ENCODE data around the gene TMPRSS9. TPM values are rescaled to one million over a fixed set of nuclear protein-coding genes. Genes with fewer than 3 reads are reported as not detected.
"Not testable (repeated sequence)": the region's sequence is repeated elsewhere in the genome, so short reads cannot be mapped to it uniquely, and the experiment has no call there.

Gene TMPRSS9
- total RNA-seq, 1 donor from 2014 or later, result not detected

DNA sequence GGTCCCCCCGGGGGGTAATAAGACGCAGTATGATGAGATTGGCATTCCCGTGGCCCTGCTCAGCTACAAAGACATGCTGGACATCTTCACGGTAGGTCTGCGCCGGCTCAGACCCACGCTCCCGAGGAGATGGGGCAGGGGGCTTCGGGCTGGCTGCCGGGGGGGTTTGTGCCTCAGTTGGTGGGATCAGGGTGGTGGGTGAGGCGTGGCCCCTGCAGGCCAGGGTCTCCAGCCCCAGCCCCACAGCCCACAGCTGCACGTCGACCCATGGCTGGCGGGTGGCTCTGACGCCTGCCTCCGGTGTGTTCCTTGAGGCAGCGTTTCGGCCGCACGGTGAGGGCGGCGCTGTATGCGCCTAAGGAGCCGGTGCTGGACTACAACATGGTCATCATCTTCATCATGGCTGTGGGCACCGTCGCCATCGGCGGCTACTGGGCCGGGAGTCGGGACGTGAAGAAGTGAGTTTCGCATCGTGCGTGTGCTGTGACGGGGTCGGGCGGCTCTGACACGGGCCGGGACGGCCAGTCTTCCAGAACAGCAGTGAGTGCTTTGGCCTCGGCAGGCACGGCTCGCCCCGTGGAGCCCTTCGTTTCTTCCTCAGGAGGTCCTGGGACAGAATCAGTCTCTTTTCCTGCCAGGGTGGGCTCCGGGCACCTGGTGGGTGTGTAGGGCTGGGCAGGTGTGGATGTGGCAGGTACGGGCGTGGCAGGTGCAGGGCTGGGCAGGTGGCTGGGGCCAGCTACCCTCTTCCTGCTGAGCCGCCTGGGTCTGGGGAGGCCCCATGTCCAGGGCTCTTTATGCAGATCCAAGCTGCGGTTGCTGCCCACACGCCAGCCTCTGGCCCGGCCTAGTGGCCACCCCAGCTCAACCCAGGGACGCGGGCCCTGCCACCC is 21.1 kb upstream of the TMPRSS9 start:
- DNase-seq (no peak), ATAC-seq (ENCODE audit: poor library complexity) (no peak)
- intact Hi-C loops (cut with DNase I), result no loop called here

- intact Hi-C loops (cut with DNase I), result no loop called here
Observed at GRCh38 chr19:2339644-2340310, 20.3 kb upstream of the TMPRSS9 start.

GRCh38 chr19:2340496-2341243 is 19.4 kb upstream of the TMPRSS9 start:
- DNase-seq, result no peak
- intact Hi-C loops (cut with DNase I), result no loop called here
- ATAC-seq (ENCODE audit: poor library complexity), result no peak

More at GRCh38 chr19:2339644-2340310, 20.3 kb upstream of the TMPRSS9 start:
- ATAC-seq (ENCODE audit: poor library complexity), result no peak
- DNase-seq, result no peak

DNA sequence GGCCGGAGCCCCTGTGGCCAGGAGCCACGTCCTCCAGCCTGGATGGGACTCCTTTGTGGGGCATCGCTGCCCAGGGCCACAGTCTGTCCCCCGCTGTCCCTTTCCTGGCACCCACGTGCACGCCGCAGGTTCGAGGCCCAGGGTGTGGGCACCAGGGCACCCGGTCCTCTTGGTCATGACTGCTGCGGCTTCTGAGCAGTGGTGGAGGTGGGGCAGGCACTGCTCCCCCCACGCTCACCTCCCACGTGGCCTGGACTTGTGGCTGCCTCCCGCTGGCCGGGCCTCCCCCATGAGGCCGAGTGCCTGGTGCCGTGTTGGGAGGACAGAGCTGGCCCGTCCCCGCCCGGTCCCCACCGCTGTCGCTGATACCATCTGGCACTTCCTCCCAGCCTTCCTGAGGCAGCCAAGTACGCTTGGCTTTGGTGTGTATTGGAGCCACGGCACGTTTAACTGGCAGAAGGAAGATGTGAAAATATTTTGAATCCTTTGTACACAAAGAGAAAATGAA is 18.8 kb upstream of the TMPRSS9 start:
- ATAC-seq (ENCODE audit: poor library complexity) (no peak), DNase-seq (no peak)
- intact Hi-C loops (cut with DNase I), result no loop called here

DNA sequence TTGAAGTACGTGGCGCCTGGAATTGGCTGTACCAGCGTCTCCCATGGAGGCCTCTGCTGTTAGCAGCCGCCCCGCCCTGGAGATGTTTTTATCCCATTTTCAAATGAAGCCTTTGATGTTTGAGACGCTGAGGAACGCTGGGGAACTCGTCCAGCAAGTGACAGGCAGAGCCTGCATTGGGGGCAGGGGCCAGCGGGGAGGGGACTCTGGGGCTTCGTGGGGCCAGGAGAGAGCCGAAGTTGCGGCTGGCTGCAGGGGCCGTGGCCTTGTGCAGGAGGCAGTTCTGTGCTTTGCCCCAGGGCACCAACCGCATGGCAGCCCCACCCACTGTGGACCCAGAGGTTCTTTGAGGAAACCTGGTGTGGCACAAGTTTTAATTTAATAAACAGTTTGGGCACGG is 18.1 kb upstream of the TMPRSS9 start:
- no peak for ATAC-seq (ENCODE audit: poor library complexity)
- DNase-seq, result no peak
- intact Hi-C loops (cut with DNase I), result no loop called here

DNA sequence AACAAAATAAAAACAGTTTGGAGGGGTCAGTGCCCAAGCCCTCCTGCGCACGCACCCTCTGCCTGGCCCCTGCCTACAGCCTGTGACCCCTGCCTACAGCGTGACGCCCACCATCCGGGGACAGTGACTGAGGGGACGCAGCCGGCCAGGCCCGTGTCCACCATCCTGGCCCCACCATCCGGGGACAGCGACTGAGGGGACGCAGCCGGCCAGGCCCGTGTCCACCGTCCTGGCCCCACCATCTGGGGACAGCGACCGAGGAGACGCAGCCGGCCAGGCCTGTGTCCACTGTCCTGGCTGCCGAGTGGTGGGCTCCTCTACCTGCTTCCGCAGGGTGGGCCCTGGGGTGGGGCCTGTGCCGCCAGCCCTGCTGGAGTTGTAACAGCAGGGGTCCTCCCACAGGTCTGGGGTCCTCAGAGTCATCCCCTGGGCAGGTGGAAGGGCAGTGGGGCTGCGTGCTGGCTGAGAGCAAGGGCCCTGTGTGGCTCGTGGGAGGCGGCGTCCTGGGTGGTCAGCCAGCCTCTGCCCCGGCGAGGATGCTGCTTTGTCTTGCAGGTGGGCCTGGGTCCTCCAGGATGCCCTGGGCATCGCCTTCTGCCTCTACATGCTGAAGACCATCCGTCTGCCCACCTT is 17.3 kb upstream of the TMPRSS9 start:
- DNase-seq (no peak), ATAC-seq (ENCODE audit: poor library complexity) (no peak)
- intact Hi-C loops (cut with DNase I), result no loop called here

DNA sequence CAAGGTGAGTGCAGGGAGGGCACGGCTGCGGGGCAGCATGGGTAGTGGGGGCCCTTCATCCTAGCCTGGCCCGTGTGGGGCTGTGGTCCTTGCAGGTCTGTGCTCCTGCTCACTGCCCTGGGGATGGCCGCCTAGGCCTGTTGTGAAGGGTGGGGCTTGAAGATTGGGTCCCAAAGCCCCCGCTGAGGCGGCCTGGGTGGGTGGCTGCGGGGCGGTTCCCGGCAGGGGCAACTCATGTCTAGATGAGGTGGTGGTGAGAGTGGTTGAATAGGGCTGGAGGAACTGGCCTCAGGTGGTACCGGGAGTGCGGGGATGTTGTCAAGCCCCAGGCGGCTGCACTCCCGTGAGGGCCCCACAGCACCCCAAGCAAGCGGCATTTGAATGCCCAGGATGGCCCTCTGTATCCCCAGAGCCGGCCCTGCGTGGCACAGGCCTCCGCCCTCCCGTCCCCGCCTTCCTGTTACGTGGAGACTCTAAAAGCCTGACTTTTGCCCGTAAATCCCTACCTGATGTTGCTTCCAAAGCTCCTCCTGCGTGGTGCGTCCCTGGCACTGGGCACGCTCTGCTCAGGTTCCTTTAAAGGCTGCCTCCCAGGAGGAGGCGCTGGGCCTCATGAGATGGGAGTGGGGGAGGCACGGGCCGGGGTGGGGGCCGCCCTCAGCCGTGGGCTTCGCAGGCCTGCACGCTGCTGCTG is 16.6 kb upstream of the TMPRSS9 start:
- ATAC-seq (ENCODE audit: poor library complexity) (no peak), DNase-seq (no peak)
- intact Hi-C loops (cut with DNase I), result no loop called here

DNA sequence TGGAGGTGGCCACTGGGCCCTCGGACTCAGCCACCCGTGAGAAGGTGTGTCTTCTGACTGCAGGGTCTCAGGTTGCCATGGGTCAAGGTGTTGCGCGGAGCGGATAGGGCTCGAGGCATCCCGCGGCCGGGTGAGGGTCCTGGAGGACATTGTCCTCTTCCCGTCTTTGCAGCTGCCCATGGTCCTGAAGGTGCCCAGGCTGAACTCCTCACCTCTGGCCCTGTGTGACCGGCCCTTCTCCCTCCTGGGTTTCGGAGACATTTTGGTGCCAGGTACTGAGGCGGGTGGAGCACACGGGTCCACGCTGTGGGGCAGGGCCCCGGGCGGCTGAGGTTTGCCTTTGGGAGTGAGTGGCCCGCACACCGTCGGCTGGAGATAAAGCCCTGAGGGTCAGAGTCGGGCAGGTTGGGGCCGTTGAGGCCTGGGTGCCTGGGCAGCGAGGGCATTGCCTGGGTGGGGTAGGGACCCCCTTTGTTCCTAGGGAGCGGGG is 15.6 kb upstream of the TMPRSS9 start:
- intact Hi-C loops (cut with DNase I), result no loop called here
- DNase-seq (no peak), ATAC-seq (ENCODE audit: poor library complexity) (no peak)

DNA sequence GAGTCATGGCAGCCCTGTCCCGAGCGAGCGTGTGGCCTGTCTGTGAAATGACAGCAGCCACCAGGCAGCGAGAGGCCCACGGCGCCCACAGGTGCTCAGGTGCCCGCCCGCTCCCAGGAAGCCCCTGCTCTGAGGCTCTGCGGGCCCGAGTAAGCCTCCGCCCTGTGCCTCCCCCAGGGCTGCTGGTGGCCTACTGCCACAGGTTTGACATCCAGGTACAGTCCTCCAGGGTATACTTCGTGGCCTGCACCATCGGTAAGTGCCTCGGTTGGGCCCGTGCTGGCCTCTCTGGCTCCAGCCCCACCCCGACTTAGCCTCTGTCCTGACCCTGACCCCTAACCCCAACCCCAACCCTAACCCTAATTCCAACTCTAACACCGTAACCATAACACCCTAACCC is 15.0 kb upstream of the TMPRSS9 start:
- intact Hi-C loops (cut with DNase I), result no loop called here
- peak; percentile 20 for DNase-seq
- no peak for ATAC-seq (ENCODE audit: poor library complexity)

- intact Hi-C loops (cut with DNase I), result no loop called here
- DNase-seq, result peak; percentile 69
Observed at GRCh38 chr19:2345794-2346663, 14.0 kb upstream of the TMPRSS9 start.

GRCh38 chr19:2349818-2350217 is 10.2 kb upstream of the TMPRSS9 start:
- ATAC-seq (ENCODE audit: poor library complexity); DNase-seq; intact Hi-C loops (cut with DNase I): not testable (repeated sequence)

More at GRCh38 chr19:2345794-2346663, 14.0 kb upstream of the TMPRSS9 start:
- peak; percentile 61 for ATAC-seq (ENCODE audit: poor library complexity)

- ATAC-seq (ENCODE audit: poor library complexity), result no peak
- no peak for DNase-seq
- intact Hi-C loops (cut with DNase I), result no loop called here
Observed at GRCh38 chr19:2350656-2351055, 9.4 kb upstream of the TMPRSS9 start.

DNA sequence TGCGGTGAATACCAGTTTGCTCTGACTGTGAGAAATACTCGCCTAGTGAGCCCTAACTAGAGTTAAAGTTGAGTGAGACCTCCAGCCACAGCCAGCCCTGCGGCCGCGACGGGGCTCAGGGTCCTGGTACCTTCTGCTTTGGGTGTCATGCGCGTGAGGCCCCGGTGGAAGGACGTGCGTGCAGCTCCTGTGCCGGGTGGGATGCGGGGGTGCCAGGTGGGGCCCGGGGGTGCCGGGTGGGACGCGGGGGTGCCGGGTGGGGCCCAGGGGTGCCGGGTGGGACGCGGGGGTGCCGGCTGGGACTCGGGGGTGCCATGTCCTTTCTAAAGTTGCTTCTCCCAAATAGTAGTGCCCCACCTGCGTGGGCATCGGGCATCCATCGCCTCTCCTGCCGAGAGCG is 8.5 kb upstream of the TMPRSS9 start:
- intact Hi-C loops (cut with DNase I), result no loop called here
- ATAC-seq (ENCODE audit: poor library complexity), result no peak
- no peak for DNase-seq

- intact Hi-C loops (cut with DNase I), result no loop called here
Observed at GRCh38 chr19:2352121-2352520, 7.9 kb upstream of the TMPRSS9 start.

DNA sequence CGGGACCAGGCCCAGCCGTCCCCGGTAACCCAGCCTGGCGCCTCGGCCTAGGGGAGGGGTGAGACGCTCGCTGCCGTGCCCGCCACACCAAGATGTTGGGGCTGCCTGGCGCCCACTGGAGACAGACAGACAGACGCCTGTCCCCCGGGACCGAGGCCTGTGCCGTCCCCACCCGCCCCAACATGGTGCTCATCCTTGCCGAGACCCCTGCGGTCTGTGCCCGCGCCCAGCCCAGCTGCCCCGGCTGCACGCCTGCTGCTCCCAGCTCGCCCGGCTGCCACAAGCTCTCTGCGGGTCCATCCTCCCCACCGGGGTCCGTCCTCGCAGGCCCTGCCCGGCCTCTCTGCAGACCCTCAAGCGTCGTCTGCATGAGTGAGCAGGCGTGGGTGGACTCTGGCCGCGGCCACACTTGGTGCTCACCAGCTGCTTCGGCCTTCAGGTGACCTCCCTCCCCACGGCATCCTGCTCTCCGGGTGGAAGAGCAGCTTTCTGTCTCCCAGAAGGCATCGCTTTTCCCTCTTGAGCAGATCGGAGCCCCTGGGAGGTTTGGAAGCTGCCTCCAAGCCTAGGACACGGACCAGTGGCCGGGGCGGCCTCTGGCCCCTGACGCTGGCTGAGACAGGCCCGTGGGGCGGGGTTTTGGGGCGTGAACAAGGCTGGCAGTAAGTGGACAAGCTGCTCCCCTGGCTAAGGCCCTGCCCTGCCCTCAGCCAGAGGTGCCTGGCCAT is 6.7 kb upstream of the TMPRSS9 start:
- ATAC-seq (ENCODE audit: poor library complexity), result peak; percentile 18
- intact Hi-C loops (cut with DNase I), result no loop called here
- no peak for DNase-seq

More at GRCh38 chr19:2352121-2352520, 7.9 kb upstream of the TMPRSS9 start:
- ATAC-seq (ENCODE audit: poor library complexity) (no peak), DNase-seq (no peak)

DNA sequence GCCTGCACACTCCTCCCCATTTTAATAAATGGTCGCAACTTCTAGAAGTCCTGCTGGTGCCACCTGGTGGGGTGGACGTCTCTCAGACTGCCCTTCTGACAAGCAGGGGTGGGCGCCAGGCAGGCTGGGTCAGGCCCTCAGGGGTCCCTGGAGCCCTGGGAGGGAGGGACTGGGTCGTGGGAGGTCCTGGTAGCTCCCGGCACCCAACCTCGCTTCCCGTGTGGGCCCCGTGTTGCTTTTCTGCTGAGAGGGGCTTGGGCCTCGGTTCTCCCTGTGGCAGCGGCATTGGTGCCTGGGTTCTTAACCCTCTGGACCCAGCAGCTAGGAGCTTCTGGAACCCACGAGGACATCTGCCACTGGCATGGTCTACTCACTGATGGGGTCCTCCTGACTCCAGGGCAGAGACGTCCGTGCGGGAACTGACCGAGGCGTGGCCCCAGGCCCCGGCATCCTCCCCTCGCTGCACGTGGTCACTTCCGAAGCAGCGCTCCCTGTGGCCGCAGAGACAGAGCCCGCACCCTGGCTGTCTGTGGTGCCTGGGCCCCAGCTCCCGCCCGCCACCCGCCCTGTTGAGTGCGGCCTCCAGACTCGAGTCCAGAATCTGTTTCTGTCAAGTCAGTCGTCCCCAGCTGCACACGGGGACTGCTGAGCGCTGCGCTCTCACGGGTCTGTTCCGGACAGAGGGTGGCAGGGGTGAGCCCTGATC is 6.0 kb upstream of the TMPRSS9 start:
- intact Hi-C loops (cut with DNase I), result no loop called here
- no peak for ATAC-seq (ENCODE audit: poor library complexity)

More for the DNA sequence above, 6.0 kb upstream of the TMPRSS9 start:
- DNase-seq, result no peak
